ENCODE data around the gene CNST.

GRCh38 chr1:246592695-246593094, 26.4 kb downstream of the CNST start:
- no peak for TF ChIP-seq GATA3 (IDR thresholded peaks at IDR 0.05; ENCODE audit: low read depth, low read length)
- TF ChIP-seq GATA2 (IDR thresholded peaks at IDR 0.05; ENCODE audit: low read depth, low read length): no peak
